HG02970 (cell line): ENCODE results near the gene METAP2.

Experiments used
- ATAC-seq: cut with Tn5 transposase; IDR thresholded peaks from one replicate; pipeline ENCODE4 v1.9.1; 2021; ENCODE audit warnings: mild to moderate bottlenecking, moderate library complexity, moderate number of reproducible peaks; ENCODE audit not compliant: unreplicated experiment, low FRiP score

The METAP2 gene

DNA sequence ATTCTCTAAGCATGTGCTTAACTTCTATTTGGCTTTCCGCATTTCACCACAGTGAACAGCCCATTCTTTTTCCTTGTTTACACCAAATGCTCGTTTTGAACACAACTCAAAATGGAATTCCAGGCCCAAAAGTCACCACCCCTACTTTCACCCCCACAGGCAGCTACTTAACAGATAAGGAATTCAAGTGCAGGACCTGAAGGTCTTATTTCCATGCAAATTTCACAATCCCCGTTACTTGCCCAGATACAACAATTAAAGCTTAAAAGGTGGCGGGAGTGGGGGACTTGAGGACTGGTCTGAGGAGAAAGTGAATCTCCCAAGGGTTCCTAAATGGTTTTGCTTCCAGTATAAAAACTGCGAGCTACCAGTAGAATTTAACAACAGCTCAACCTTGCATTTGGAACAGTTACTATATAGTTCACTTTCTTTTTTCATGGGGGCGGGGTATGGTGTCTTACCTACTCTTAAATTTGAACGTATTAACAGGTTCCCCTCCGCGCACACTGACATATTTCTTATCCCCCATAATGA is 73.6 kb downstream of the METAP2 start:
- no peak for ATAC-seq

DNA sequence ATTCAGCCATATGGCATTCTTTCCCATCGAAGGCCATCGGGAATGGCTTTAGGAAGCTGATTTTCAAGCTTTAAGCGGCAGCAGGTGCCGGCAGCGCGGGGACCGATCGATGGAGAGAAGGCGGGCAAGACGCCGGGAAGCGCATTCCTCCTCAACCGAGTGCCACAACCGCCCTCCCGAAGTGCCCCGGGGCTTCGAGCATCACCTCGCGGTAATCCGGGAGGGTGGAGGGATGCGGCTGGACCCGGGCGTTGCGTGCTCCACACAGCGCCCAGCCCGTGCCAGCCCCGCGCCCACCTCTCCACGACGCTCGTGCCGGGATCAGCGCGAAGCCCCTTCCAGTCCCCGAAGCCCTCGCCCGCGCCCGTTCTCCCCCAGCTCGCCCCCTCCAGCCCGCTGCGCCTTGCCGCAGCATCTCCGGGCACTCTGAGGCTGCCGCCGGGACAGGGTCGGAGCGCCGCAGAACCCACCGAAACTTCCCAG is 74.1 kb downstream of the METAP2 start:
- no peak for ATAC-seq

DNA sequence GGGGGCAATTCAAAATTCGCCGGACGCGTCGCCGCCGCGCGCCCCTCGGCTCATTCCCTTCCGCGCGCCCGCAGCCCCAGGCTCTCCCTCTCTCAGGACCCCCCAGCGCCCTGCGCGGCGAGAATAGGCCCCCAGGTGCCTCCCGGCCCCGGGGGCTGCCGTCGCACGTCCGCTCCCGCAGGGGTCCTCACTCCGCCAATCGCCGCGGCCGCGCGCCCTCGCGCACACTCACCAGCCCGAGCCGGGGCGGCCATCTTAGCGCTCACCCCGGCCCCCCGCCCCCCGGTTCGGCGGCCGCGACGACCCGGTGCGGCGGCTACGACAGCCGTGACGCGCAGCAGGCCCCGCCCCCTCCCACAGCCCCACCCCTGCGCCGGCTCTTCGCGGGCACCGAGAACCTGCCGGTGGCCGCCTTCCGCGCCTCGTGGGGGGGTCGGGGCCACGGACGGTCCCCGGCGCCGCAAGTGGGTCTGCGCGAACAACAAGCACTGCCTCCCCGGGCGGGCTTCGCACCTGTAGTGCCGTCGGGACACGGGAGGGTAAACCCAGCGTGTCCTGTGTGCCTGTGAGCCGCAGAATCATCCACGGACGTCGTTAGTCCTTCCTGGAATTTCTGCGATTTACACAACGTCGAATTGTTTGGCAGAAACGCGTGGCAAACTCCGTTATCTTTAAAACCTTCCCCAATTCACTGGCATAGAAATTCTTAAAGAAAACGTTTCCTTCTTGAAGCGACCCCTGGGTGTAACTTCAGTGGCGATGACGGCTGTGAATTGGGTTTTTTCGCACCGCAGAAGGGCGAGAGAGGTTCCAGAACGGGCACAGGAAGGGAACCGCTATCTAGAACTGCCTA is 74.8 kb downstream of the METAP2 start:
- no peak for ATAC-seq

DNA sequence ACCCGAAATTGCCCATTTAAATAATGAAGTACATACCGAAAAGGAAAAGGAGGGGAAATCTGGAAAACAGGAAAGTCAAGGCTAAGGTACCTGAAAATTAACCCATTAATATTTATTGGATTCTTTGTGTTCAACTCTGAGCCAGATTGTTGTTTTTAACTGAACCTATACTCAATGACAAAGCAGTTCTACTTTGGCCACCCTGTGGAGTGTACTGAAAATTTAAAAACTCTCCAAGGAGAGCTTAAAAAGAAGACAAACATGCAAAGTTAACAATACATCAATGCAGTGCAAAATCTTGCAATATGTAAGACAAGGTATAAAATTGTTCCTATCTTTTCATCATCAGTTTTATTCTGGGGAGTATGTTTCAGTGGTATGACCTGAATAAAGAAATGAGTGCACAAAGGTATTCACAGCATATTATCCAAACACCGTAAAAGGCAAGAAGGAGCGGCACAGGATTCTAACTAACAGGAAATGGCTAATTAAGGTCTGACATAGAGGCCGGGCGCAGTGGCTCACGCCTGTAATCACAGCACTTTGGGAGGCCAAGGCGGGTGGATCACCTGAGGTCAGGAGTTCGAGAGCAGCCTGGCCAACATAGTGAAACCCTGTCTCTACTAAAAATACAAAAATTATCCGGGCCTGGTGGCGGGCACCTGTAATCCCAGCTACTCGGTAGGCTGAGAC is 75.6 kb downstream of the METAP2 start:
- ATAC-seq, result no peak

DNA sequence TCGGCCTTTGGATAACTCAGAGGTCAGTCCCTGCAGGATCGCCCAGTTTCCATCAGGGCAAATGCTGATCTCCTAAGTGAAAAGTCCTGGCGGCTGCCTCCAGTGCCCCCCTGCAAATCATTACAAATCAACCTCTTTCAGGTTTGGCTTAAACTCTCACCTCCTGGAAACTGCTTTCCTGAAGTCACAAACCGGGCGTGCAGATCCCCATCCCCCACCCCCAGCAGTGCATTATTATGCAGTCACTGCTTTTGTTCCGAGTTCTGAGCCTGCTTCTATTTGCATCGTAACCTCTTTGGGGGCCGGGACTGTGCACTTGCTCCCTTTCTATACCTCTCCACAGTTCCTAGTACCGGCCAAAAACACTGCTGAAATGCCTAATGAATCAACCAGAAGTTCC is 77.4 kb downstream of the METAP2 start, which contains the start of gene USP44:
Gene USP44, minus strand, starts transcription at position 172 of the 400 bp plus-strand sequence. CDS start 17,220 bp downstream, outside the sequence.
- ATAC-seq, result no peak

DNA sequence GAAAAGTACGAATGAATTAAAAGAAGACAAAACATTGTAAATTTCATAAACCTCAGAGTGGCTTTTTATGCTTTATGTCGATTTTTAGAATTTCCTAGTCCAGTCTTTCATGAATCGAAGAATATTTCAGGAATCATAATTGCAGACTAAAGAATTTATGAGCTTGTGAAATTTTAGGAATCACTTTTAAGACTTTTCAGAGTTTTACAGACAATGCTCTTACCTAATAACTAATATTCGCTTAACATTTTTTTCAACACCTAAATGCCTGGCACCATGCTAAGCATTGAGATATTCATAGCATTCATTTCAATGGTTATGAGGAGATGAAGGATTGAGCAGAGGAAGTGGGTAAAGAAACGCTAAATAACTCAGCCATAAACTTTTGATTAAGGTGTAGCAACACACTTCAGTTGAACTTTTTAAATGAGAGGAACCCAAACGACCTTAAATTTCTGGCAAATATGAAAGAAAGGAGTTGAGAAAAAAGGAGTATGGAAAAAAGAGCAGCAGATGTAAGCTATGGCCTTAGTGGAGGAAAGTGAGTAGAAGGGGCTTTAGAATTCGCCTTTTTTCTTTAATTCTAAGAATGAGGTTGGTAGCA is 78.1 kb downstream of the METAP2 start:
- ATAC-seq, result no peak

DNA sequence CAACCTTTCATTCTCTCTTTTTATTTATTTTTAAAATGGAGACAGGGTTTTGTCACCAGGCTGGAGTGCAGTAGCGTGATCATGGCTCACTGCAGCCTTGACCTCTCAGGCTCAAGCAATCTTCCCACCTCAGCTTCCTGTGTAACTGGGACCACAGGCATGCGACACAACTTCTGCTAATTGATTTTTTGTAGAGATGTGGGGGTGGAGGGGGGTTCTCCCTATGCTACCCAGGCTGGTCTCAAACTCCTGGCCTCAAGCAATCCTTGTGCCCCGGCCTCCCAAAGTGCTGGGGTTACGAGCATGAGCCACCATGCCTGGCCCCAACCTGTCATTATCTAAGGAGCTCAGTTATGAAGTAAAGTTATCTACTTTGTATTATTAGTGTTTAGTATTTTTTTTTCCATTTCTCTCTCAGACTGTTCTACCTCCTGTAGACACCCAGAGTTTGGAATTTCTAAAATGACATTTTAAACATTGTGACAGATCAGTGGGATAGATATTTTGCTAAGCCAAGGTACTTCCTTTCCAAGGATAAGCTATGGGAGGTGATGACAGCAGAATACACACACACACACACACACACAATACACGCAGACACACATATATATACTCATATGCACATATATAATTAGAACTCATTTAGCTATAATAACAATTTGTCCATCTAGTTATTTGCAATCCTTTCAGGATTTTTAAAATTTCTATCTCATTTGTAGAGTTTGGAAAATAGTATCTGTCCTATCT is 79.4 kb downstream of the METAP2 start:
- ATAC-seq, result no peak

DNA sequence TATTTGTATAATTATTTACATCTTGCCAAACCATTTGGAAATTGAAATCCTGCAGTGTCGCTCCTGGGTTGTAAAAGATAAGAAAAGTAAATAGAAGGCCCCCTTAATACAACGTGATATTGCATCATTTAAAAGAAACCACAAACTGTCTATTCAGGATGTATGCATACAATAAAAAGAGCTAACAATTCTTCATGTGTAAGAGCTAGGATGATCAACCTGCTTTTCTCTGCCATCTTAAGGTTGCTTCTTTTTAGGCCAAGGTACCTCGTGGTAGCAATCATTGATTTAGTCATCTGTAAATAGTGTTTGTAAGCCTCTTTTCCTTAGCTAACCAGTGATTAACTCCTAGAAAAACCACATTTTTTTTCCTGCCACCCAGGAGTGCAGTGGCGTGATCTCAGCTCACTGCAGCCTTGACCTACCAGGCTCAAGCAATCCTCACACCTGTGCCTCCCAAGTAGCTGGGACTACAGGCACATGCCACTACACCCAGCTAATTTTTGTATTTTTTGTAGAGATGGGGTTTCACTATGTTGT is 80.7 kb downstream of the METAP2 start:
- ATAC-seq, result no peak

DNA sequence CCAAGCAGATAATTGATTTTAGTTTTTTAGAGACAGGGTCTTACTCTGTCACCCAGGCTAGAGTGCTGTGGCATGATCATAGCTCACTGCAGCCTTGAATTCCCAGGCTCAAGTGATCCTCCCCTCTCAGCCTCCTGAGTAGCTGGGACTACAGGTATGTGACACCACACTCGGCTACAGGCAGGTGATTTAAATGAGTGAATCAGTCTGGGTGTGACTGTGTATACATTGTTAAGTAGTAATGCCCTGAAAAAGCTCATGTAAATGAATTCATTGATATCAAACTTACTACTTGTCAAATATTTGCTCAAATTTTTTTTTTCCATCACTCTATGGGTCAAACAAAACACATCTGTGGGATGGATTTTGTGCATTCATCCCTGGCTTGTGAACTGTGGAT is 83.7 kb downstream of the METAP2 start:
- ATAC-seq, result no peak
